Coronary artery (tissue), 2 donors: Measurements from ENCODE around the gene CDT1.

Experiments
- DNase-seq: peaks from one replicate; pipeline ENCODE4 v3.0.0-alpha.2; 2017; ENCODE audit warnings: low spot score
- H3K27ac ChIP-seq, 2 donors: fragments of 200-600 bp; sonication (generic); one replicate each; pipeline ENCODE4 v1.5.1; 2016 to 2019
- H3K4me3 ChIP-seq: fragments of 200-600 bp; sonication (generic); 2 replicates; pipeline ENCODE4 v1.5.1; 2016; ENCODE audit warnings: mild to moderate bottlenecking, moderate library complexity
- TF ChIP-seq, protein P1 (sequence below): fragments of 200-600 bp; sonication (generic); IDR thresholded peaks from one replicate; pipeline ENCODE4 v1.5.1; 2019; ENCODE audit warnings: antibody characterized with exemption

The CDT1 gene

GRCh38 chr16:88800277-88800592, 3.4 kb upstream of the CDT1 start:
- no peak overlapping the region for H3K4me3 ChIP-seq
- TF ChIP-seq, protein P1, sequence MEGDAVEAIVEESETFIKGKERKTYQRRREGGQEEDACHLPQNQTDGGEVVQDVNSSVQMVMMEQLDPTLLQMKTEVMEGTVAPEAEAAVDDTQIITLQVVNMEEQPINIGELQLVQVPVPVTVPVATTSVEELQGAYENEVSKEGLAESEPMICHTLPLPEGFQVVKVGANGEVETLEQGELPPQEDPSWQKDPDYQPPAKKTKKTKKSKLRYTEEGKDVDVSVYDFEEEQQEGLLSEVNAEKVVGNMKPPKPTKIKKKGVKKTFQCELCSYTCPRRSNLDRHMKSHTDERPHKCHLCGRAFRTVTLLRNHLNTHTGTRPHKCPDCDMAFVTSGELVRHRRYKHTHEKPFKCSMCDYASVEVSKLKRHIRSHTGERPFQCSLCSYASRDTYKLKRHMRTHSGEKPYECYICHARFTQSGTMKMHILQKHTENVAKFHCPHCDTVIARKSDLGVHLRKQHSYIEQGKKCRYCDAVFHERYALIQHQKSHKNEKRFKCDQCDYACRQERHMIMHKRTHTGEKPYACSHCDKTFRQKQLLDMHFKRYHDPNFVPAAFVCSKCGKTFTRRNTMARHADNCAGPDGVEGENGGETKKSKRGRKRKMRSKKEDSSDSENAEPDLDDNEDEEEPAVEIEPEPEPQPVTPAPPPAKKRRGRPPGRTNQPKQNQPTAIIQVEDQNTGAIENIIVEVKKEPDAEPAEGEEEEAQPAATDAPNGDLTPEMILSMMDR, result no peak
- no peak for DNase-seq
- H3K27ac ChIP-seq, result no peak overlapping the region

DNA sequence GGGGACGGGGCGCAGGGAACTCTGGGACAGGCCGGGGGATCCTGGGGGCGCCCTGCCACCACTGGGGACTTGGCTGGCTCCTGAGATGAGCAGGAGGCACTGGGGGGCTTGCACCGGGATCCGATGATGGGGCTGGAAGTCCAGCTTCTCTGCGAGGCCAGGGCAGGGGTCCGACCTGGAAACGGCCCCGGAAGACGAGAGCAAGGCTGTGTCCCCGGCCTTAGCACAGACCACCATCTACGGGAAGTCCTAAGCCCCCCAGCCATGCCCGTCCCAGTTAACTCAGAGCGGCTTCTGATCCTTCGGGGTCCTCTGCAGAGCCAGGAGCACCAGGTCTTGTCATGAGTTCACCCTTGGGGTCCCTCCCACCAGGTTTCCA, 573 bp downstream of the CDT1 start:
- Histone ChIP-seq H3K4me3 (peak overlapping the region; percentile 67), H3K27ac (no peak overlapping the region)
- no peak for DNase-seq
- TF ChIP-seq, protein P1, result no peak

DNA sequence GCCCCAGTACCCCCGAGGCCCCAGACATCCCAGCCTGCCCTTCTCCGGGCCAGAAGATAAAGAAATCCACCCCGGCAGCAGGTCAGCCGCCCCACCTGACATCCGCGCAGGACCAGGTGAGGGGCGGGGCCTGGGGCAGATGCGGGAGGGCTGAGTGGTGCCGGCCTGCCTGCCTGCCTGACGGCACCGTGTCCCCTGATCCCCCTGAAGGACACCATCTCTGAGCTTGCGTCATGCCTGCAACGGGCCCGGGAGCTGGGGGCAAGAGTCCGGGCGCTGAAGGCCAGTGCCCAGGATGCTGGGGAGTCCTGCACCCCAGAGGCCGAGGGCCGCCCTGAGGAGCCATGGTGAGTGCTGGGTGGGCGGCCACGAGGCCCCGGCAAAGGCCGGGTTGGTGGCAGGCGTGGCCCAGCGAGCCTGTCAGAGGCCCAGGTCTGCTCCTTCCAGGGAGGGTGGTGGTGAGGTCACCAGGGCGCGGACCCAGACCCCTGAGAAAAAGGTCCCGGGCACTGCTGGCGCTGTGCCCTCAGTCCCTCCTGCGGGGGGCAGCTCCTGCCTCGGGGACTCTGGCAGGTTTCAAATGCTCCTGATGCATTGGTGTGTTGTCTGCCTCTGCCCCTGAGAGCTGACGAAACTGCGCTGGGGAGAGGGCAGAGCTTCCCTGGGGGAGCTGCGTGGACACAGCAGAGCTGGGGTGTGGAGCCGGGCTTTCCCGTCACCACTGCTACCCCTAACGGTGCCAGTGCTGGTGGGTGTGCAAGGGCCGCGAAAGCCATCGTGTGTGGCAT, 1.2 kb downstream of the CDT1 start:
- DNase-seq, result no peak
- TF ChIP-seq, protein P1, result no peak
- Histone ChIP-seq H3K4me3 (peak overlapping the region; percentile 15), H3K27ac (no peak overlapping the region)

DNA sequence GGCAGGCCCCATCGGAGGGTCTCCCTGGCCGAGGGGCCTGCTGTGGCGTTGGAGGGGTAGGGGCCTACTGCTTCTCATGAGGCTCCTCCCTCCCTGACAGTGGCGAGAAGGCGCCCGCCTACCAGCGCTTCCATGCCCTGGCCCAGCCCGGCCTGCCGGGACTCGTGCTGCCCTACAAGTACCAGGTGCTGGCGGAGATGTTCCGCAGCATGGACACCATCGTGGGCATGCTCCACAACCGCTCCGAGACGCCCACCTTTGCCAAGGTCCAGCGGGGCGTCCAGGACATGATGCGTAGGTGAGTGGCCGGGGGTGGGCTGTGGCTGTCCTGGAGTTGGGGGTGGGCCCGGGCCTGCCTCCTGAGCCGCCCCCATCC, 1.7 kb downstream of the CDT1 start:
- no peak overlapping the region for H3K4me3 ChIP-seq
- DNase-seq, result no peak
- TF ChIP-seq, protein P1, result no peak
- no peak overlapping the region for H3K27ac ChIP-seq

DNA sequence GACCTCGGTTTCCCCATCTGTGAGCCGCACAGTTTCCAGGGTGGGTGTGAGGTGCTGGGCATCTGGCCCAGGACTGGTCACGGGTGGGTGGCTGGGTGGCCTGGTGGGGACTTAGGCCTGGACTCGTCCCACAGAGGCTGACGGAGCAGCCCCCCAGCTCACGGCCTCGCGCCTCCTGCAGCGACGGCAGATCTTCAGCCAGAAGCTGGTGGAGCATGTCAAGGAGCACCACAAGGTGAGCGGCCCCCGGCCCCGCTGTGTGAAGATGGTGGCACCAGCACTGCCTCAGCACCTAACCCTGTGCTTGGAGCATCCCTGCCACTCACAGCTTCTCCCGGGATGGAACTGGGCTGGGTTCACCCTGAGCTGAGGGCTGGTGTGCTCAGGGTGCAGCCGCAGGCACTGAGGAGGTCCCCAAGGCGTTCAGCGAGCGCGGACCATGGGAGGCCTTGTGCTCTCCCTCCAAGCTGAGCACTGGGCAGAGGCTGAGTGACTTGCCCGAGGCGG, 2.4 kb downstream of the CDT1 start:
- no peak overlapping the region for H3K27ac ChIP-seq
- DNase-seq, result no peak
- TF ChIP-seq, protein P1, result no peak
- H3K4me3 ChIP-seq, result no peak overlapping the region

DNA sequence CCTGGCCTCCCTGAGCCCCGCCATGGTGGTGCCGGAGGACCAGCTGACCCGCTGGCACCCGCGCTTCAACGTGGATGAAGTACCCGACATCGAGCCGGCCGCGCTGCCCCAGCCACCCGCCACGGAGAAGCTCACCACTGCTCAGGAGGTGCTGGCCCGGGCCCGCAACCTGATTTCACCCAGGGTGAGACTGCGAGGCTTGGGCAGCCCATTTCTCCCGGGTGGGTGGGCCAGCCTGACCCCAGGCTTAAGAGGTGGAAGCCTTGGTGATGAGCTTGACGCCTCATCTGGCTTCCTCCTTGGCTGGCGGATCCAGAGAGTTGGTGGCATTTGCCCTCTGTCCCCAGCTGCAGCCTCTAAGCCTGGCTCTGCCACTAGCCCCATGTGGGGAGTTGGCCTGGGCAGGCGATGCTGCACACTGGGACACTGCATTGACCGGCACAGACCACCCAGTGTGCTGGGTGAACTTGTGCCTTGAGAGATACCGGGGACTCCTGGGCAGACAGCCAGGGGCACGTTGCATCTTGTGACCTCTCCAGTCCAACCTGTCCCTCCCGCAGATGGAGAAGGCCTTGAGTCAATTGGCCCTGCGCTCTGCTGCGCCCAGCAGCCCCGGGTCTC, 3.0 kb downstream of the CDT1 start:
- H3K4me3 ChIP-seq, result no peak overlapping the region
- TF ChIP-seq, protein P1, result no peak
- H3K27ac ChIP-seq, result no peak overlapping the region
- DNase-seq, result no peak

- no peak overlapping the region for H3K27ac ChIP-seq
- DNase-seq, result no peak
- H3K4me3 ChIP-seq, result no peak overlapping the region
- TF ChIP-seq, protein P1, result no peak
Observed at GRCh38 chr16:88807142-88807625, 3.6 kb downstream of the CDT1 start.
